Thoracic aorta (tissue), 2 donors: ENCODE results near the gene APC2. TPM values are rescaled to one million over a fixed set of nuclear protein-coding genes. Genes with fewer than 3 reads are reported as not detected.
A peak's percentile ranks its signal among the peaks of the same experiment; 100 is the strongest.

ENCODE experiments used
- ATAC-seq: fragments of 150-250 bp; one replicate; pipeline ENCODE4 v1.8.0; 2017; ENCODE audit warnings: low read depth; ENCODE audit not compliant: insufficient number of reproducible peaks, low FRiP score
- DNase-seq: peaks from one replicate; pipeline ENCODE4 v3.0.0-alpha.2; 2020; ENCODE audit warnings: low spot score
- H3K27ac ChIP-seq, 2 donors: fragments of 200-600 bp; sonication (generic); 1 replicate in 1 of 2; 2 replicates in 1 of 2; pipeline ENCODE4 v1.5.1; 2016; ENCODE audit warnings: mild to moderate bottlenecking in 2 of 2, moderate library complexity in 2 of 2
- H3K27me3 ChIP-seq: fragments of 200-600 bp; sonication (generic); replicated peaks from 2 replicates; pipeline ENCODE4 v1.6.0; 2016; ENCODE audit warnings: mild to moderate bottlenecking; ENCODE audit not compliant: insufficient read depth
- H3K36me3 ChIP-seq: fragments of 200-600 bp; sonication (generic); one replicate; pipeline ENCODE4 v1.5.1; 2016
- H3K4me1 ChIP-seq, 2 donors: fragments of 200-600 bp; sonication (generic); 1 replicate in 1 of 2; 2 replicates in 1 of 2; pipeline versions ENCODE4 v1.5.1 to v1.6.0; 2016; ENCODE audit warnings: low read depth in 2 of 2, mild to moderate bottlenecking in 1 of 2; ENCODE audit not compliant: control insufficient read depth in 1 of 2
- H3K4me3 ChIP-seq: fragments of 200-600 bp; sonication (generic); 2 replicates; pipeline ENCODE4 v1.5.1; 2016; ENCODE audit warnings: mild to moderate bottlenecking
- H3K9me3 ChIP-seq: fragments of 200-600 bp; sonication (generic); 2 replicates; pipeline ENCODE4 v1.5.1; 2016
- CTCF ChIP-seq: fragments of 200-600 bp; sonication (generic); IDR thresholded peaks from one replicate; pipeline ENCODE4 v1.5.1; 2019; ENCODE audit warnings: antibody characterized with exemption
- total RNA-seq, 2 donors: library from RNA; depleted of rRNA; stranded (reverse); fragments of >200 nt; gene quantifications; one replicate each; pipeline versions ENCODE4 v1.1.0 to v1.2.3, GENCODE V29; 2016

The APC2 gene
- total RNA-seq, 2 donors from 2014 or later = 0.41 to 0.78 TPM

- H3K36me3 ChIP-seq = no peaks in the 10 kb centered on the region
- H3K9me3 ChIP-seq = no peaks in the 10 kb centered on the region
- peaks cover 6 to 17% of the 10 kb centered on the region in 2 donors for H3K4me1 ChIP-seq
- H3K27ac ChIP-seq = peak within 1 kb of the TSS in 1 of 2 donors; percentile 40
- TF ChIP-seq CTCF = no peak
- H3K27me3 ChIP-seq = no peaks in the 10 kb centered on the region
- ATAC-seq = peak; percentile 1
- no peak for DNase-seq
- H3K4me3 ChIP-seq = peak within 1 kb of the TSS; percentile 88
Observed at GRCh38 chr19:1491114-1491848, 41.4 kb downstream of the APC2 start, which contains the start of gene REEP6. REEP6 (plus strand) TSS chr19:1491181; CDS start chr19:1491270, 89 bp downstream.

- TF ChIP-seq CTCF = no peak
- Histone ChIP-seq H3K9me3 (no peaks in the 10 kb centered on the region), H3K36me3 (no peaks in the 10 kb centered on the region), H3K4me1 (peaks cover 6 to 17% of the 10 kb centered on the region in 2 donors), H3K4me3 (peak overlapping the region; percentile 73), H3K27me3 (no peaks in the 10 kb centered on the region), H3K27ac (no peak overlapping the region)
- ATAC-seq (no peak), DNase-seq (no peak)
Observed at GRCh38 chr19:1491849-1492170, 41.9 kb downstream of the APC2 start.

GRCh38 chr19:1492474-1493006, 42.6 kb downstream of the APC2 start:
- H3K27ac ChIP-seq = no peak overlapping the region
- ATAC-seq (no peak), DNase-seq (no peak)
- no peaks in the 10 kb centered on the region for H3K27me3 ChIP-seq
- no peak for TF ChIP-seq CTCF
- H3K4me3 ChIP-seq = no peak overlapping the region
- H3K9me3 ChIP-seq = no peaks in the 10 kb centered on the region
- H3K4me1 ChIP-seq = peaks cover 6 to 17% of the 10 kb centered on the region in 2 donors
- no peaks in the 10 kb centered on the region for H3K36me3 ChIP-seq

GRCh38 chr19:1494115-1494815, 44.3 kb downstream of the APC2 start:
- Histone ChIP-seq H3K27ac (no peak overlapping the region), H3K4me1 (peaks cover 6 to 17% of the 10 kb centered on the region in 2 donors)
- no peak for ATAC-seq

More at GRCh38 chr19:1494115-1494815, 44.3 kb downstream of the APC2 start:
- no peak for TF ChIP-seq CTCF
- Histone ChIP-seq H3K9me3 (no peaks in the 10 kb centered on the region), H3K36me3 (no peaks in the 10 kb centered on the region), H3K27me3 (no peaks in the 10 kb centered on the region), H3K4me3 (no peak overlapping the region)
- no peak for DNase-seq
